OCI-LY7 (cell line): Measurements from ENCODE around the gene MEGF8. TPM values are rescaled to one million over a fixed set of nuclear protein-coding genes. Genes with fewer than 3 reads are reported as not detected.

Source experiments
- BruUV-seq: library from RNA; stranded (reverse); fragments of 400-500 nt; replicated peaks from 2 replicates; lab custom pipeline; 2021; lab: Mats Ljungman, UMichigan
- CTCF ChIA-PET: fragments of 300-600 bp; sonication (Branson Sonifier 250); formaldehyde crosslinking; loops from one replicate; lab custom pipeline; 2022; ENCODE audit warnings: antibody characterized with exemption; ENCODE audit not compliant: unreplicated experiment; lab: Charles Lee
- POLR2A ChIA-PET: fragments of 300-600 bp; sonication (Branson Sonifier 250); formaldehyde crosslinking; loops from one replicate; lab custom pipeline; 2022; ENCODE audit warnings: antibody characterized with exemption; lab: Charles Lee
- DNase-seq: peaks from one replicate; pipeline ENCODE4 v3.0.0-alpha.2; 2015; ENCODE audit warnings: low spot score
- H2AFZ ChIP-seq: fragments of 200-600 bp; sonication (generic), shearing (Covaris generic); 2 replicates; pipeline ENCODE4 v1.6.1; 2014; ENCODE audit warnings: mild to moderate bottlenecking, antibody characterized with exemption, low read length, moderate library complexity
- H3K27ac ChIP-seq: fragments of 200-600 bp; sonication (generic); 2 replicates; pipeline ENCODE4 v1.5.1; 2014; ENCODE audit warnings: mixed run types, low read depth, mild to moderate bottlenecking, moderate library complexity, low read length, inconsistent platforms; ENCODE audit not compliant: poor library complexity, severe bottlenecking
- H3K36me3 ChIP-seq: fragments of 200-600 bp; sonication (generic); 2 replicates; pipeline ENCODE4 v1.6.1; 2014; ENCODE audit warnings: mild to moderate bottlenecking, antibody characterized with exemption, low read length, moderate library complexity, mixed read lengths; ENCODE audit not compliant: insufficient read depth
- H3K4me1 ChIP-seq: fragments of 200-600 bp; sonication (generic); 2 replicates; pipeline ENCODE4 v1.5.1; 2014; ENCODE audit warnings: mild to moderate bottlenecking, low read length; ENCODE audit not compliant: insufficient read depth, poor library complexity, severe bottlenecking
- H3K4me2 ChIP-seq: fragments of 200-600 bp; sonication (generic); 2 replicates; pipeline ENCODE4 v1.6.1; 2014; ENCODE audit warnings: mild to moderate bottlenecking, low read length
- H3K4me3 ChIP-seq: fragments of 200-600 bp; sonication (generic); 2 replicates; pipeline ENCODE4 v1.5.1; 2014; ENCODE audit warnings: mild to moderate bottlenecking, low read depth, low read length; ENCODE audit not compliant: poor library complexity, severe bottlenecking
- H3K79me2 ChIP-seq: fragments of 200-600 bp; sonication (generic); 2 replicates; pipeline ENCODE4 v1.6.1; 2016; ENCODE audit warnings: low read depth, mild to moderate bottlenecking, low read length, moderate library complexity, mixed read lengths; ENCODE audit not compliant: insufficient read depth
- H3K9me2 ChIP-seq: fragments of 200-600 bp; sonication (generic); 2 replicates; pipeline ENCODE4 v1.6.1; 2016; ENCODE audit warnings: mild to moderate bottlenecking, low read length, mixed read lengths; ENCODE audit not compliant: insufficient read depth
- H3K9me3 ChIP-seq: fragments of 200-600 bp; sonication (generic); 2 replicates; pipeline ENCODE4 v1.6.1; 2014; ENCODE audit warnings: mild to moderate bottlenecking, mixed run types, low read length, mixed read lengths
- H4K20me1 ChIP-seq: fragments of 200-600 bp; sonication (generic); 2 replicates; pipeline ENCODE4 v1.6.1; 2014; ENCODE audit warnings: mild to moderate bottlenecking, antibody characterized with exemption, low read length, moderate library complexity, mixed read lengths; ENCODE audit not compliant: insufficient read depth
- CTCF ChIP-seq: fragments of 200-600 bp; sonication (generic); conservative IDR thresholded peaks from 2 replicates; pipeline ENCODE4 v1.5.1; 2014; ENCODE audit warnings: mild to moderate bottlenecking, antibody characterized with exemption, low read length, moderate library complexity, mixed read lengths
- EZH2phosphoT487 ChIP-seq: fragments of 200-600 bp; sonication (generic); IDR thresholded peaks from 2 replicates; pipeline ENCODE4 v1.6.1; 2018; ENCODE audit warnings: low read depth, borderline replicate concordance, mild to moderate bottlenecking, mixed run types, antibody characterized with exemption, low read length, moderate library complexity, mixed read lengths
- intact Hi-C: fragments of 100-400 bp; cut with micrococcal nuclease; formaldehyde crosslinking; loops from one replicate; pipeline ENCODE4 v1.10.0; 2022; ENCODE audit not compliant: unreplicated experiment
- total RNA-seq, 2 experiments: library from RNA; depleted of rRNA in 1 of 2; stranded (reverse); fragments of >200 nt in 1 of 2; shearing (Covaris generic) in 1 of 2; gene quantifications; 2 replicates each; pipeline ENCODE4 v1.2.3, GENCODE V29; 2014 to 2022

Gene MEGF8
- total RNA-seq, 2 experiments from 2014 or later = 10.5 to 14.7 TPM

GRCh38 chr19:42362891-42363440 lies 37.5 kb downstream of the MEGF8 start:
- Histone ChIP-seq H3K79me2 (no peaks in the 10 kb centered on the region), H3K4me3 (no peak overlapping the region), H3K36me3 (peaks cover 20% of the 10 kb centered on the region), H3K4me2 (no peak overlapping the region), H3K27ac (no peak overlapping the region), H2AFZ (no peak overlapping the region), H3K9me2 (no peaks in the 10 kb centered on the region), H3K4me1 (peaks cover 10% of the 10 kb centered on the region), H3K9me3 (peaks cover 11% of the 10 kb centered on the region), H4K20me1 (no peaks in the 10 kb centered on the region)
- no TSS peak for BruUV-seq
- DNase-seq = no peak
- no peak for TF ChIP-seq CTCF
- TF ChIP-seq EZH2phosphoT487 = no peak
- ChIA-PET POLR2A (no interaction called here), CTCF (no interaction called here)
- intact Hi-C loops = no loop called here

- DNase-seq = peak; percentile 52
- Histone ChIP-seq H3K27ac (no peak overlapping the region), H3K4me1 (peaks cover 10% of the 10 kb centered on the region), H3K9me2 (no peaks in the 10 kb centered on the region), H4K20me1 (no peaks in the 10 kb centered on the region), H3K4me3 (no peak overlapping the region), H3K79me2 (no peaks in the 10 kb centered on the region), H3K36me3 (peaks cover 20% of the 10 kb centered on the region), H3K4me2 (no peak overlapping the region), H2AFZ (no peak overlapping the region), H3K9me3 (peaks cover 11% of the 10 kb centered on the region)
- CTCF ChIA-PET = no interaction called here
- POLR2A ChIA-PET = no interaction called here
- intact Hi-C loops = no loop called here
- no peak for TF ChIP-seq CTCF
- no peak for TF ChIP-seq EZH2phosphoT487
- BruUV-seq = no TSS peak
Measured at GRCh38 chr19:42363614-42364346, 38.3 kb downstream of the MEGF8 start.

- H3K4me2 ChIP-seq = no peak overlapping the region
- H3K9me2 ChIP-seq = no peaks in the 10 kb centered on the region
- intact Hi-C loops = no loop called here
- H3K36me3 ChIP-seq = peaks cover 20% of the 10 kb centered on the region
- peaks cover 11% of the 10 kb centered on the region for H3K9me3 ChIP-seq
- TF ChIP-seq EZH2phosphoT487 = no peak
- no peak for TF ChIP-seq CTCF
- no peak overlapping the region for H2AFZ ChIP-seq
- no peak overlapping the region for H3K27ac ChIP-seq
- no peaks in the 10 kb centered on the region for H4K20me1 ChIP-seq
- no peak overlapping the region for H3K4me3 ChIP-seq
- ChIA-PET CTCF (no interaction called here), POLR2A (no interaction called here)
- no TSS peak for BruUV-seq
- H3K79me2 ChIP-seq = no peaks in the 10 kb centered on the region
- DNase-seq = no peak
- H3K4me1 ChIP-seq = peaks cover 15% of the 10 kb centered on the region
Measured at GRCh38 chr19:42366673-42367072, 41.2 kb downstream of the MEGF8 start.
